Renal pelvis (tissue), 4 donors: Measurements from ENCODE around the gene MYT1. TPM values are rescaled to one million over a fixed set of nuclear protein-coding genes. Genes with fewer than 3 reads are reported as not detected.

Source experiments
- DNase-seq: peaks from one replicate; pipeline ENCODE4 v3.0.0-alpha.2; 2013
- polyA plus RNA-seq, 3 donors: library from polyadenylated mRNA; unstranded; fragments of 120-200 nt; gene quantifications; one replicate each; pipeline ENCODE4 v1.2.1, GENCODE V29; 2013; ENCODE audit not compliant: insufficient read length in 3 of 3

MYT1 gene
- polyA plus RNA-seq, 3 donors, result 0.44 to 0.80 (median 0.61) TPM

GRCh38 chr20:64153861-64154589 lies 10.2 kb upstream of the MYT1 start:
- no peak for DNase-seq

GRCh38 chr20:64154590-64155257 lies 9.5 kb upstream of the MYT1 start:
- no peak for DNase-seq

GRCh38 chr20:64155258-64156135 lies 8.8 kb upstream of the MYT1 start:
- DNase-seq, result no peak

- no peak for DNase-seq
Measured at GRCh38 chr20:64156136-64156885, 7.9 kb upstream of the MYT1 start.

- DNase-seq, result no peak
Measured at GRCh38 chr20:64156886-64157875, 7.1 kb upstream of the MYT1 start.

- no peak for DNase-seq
Measured at GRCh38 chr20:64157878-64158277, 6.4 kb upstream of the MYT1 start.

GRCh38 chr20:64158346-64159285 lies 5.6 kb upstream of the MYT1 start:
- no peak for DNase-seq

- no peak for DNase-seq
Measured at GRCh38 chr20:64159286-64159680, 5.0 kb upstream of the MYT1 start.

GRCh38 chr20:64159711-64160110 lies 4.5 kb upstream of the MYT1 start:
- DNase-seq, result no peak

- DNase-seq, result no peak
Measured at GRCh38 chr20:64160118-64160517, 4.1 kb upstream of the MYT1 start.

GRCh38 chr20:64160526-64161355 lies 3.5 kb upstream of the MYT1 start:
- DNase-seq, result no peak

- peak; percentile 76 for DNase-seq
Measured at GRCh38 chr20:64161356-64162238, 2.7 kb upstream of the MYT1 start.

- no peak for DNase-seq
Measured at GRCh38 chr20:64162239-64162910, 1.9 kb upstream of the MYT1 start.

GRCh38 chr20:64163776-64164122 lies 503 bp upstream of the MYT1 start:
- DNase-seq, result no peak

- no peak for DNase-seq
Measured at GRCh38 chr20:64165866-64166600, 1.8 kb downstream of the MYT1 start.
